ENCODE results near the gene FAIM2.

Gene FAIM2

DNA sequence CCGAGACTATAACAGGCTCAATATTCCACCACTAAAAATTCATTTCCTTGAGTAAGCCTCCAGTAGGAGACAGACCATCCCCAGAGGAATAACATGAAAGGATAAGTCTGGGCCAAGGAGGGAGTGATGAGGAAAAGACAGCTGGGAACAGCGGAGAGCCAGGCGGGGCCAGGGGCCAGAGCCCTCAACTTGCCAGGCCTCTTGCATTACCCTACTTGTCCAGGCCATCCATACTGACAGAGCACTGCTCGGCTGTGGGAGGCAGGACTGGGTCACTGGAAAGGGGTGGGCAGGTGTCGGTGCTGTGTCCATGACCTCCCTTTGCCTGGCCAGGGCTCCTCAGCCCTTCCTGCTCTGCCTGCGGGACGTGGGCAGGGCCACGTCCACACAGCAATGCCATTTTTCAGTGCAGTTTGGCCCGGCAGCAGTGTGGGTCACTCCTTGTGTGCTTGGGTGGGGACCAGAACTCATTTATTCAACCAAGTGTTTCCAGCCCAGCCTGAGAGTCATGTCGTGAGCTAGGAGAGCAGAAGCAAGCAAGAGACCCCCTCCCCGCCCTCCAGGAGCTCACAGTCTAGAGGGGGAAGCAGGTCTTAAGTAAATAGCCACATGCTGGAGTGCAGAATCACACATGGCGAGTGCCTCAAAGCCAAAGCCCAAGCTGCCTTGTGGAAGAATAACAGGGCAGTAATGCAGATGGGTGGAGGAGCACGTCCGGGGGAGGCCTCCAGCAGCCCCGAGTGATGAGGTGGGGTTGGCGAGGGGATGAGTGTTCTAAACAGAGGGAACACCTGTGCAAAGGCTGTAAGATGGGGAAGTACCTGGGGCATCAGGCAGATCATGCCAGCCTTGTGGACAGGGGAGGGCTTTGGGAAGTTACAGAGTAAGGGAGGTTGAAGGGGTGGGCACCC, 8.9 kb upstream of the FAIM2 start:
- H3K27ac ChIP-seq, result no peak overlapping the region
- TF ChIP-seq, protein P1, sequence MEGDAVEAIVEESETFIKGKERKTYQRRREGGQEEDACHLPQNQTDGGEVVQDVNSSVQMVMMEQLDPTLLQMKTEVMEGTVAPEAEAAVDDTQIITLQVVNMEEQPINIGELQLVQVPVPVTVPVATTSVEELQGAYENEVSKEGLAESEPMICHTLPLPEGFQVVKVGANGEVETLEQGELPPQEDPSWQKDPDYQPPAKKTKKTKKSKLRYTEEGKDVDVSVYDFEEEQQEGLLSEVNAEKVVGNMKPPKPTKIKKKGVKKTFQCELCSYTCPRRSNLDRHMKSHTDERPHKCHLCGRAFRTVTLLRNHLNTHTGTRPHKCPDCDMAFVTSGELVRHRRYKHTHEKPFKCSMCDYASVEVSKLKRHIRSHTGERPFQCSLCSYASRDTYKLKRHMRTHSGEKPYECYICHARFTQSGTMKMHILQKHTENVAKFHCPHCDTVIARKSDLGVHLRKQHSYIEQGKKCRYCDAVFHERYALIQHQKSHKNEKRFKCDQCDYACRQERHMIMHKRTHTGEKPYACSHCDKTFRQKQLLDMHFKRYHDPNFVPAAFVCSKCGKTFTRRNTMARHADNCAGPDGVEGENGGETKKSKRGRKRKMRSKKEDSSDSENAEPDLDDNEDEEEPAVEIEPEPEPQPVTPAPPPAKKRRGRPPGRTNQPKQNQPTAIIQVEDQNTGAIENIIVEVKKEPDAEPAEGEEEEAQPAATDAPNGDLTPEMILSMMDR (conservative IDR thresholded peaks at IDR 0.05), result no peak

- no peak overlapping the region for H3K27ac ChIP-seq
- TF ChIP-seq, protein P1 (conservative IDR thresholded peaks at IDR 0.05), result no peak
These were observed 7.5 kb upstream of the FAIM2 start for GRCh38 chr12:49911213-49911605.

DNA sequence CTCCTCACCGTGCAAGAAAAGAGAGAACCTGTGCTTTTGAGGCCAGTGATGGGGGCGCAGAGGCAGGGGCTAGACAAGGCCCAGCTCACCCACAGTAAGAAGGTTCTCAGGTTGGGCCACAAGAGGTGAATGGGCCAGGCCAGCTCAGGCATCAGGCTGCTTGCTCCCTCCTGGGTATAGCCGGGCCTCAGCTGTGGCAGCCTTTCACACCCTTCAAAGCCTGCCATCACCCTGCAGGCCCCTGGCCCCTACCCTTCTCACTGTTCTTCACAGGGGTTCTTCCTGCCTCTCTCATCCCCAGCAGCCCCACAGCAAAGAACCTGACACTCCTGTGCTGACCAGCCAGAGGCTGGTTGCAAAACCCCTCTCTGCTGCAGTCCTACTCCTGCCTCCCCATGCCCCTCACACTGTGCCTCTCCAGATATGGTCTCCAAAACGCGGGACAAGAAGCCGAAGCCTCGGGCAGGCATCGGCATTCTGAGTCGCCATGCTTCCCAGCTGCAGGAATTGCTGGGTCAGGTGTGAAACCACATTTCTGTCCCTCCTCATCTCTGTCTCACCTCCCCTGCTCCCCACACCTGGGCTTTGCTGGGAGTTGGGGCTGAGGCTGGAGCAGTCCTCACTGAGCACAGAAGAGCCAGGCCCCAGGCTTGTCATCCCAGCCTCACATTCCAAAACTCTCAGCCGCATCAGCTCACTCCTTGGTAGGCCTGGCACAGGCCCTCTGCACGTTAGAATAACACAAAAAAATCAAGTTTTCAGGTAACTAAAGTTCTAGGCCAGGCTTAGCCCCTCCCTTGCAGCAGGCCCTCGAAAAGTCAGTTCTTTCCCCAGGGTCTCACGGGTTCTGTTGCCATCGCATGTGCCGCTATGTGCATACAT, 6.9 kb upstream of the FAIM2 start:
- no peak overlapping the region for H3K27ac ChIP-seq
- TF ChIP-seq, protein P1 (conservative IDR thresholded peaks at IDR 0.05), result no peak

DNA sequence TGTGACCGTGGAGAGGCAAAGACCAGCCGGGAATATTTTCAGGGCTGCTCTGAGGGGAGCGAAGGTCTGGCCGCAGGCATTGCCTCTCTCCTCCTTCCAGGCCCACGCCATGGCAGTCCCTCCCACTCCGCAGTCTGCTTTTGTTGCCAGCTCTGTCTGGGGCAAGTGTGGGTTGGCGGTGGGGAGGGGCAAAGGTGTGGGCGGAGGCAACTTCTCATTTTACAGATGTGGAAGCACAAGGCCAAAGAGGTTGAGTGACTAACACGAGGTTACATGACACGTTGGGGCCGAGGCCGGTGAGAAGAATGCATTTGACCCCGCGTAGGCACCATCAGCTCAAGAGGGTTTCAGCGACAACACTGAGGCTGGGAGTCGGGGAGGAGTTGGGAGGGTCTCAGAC, 6.1 kb upstream of the FAIM2 start:
- H3K27ac ChIP-seq, result no peak overlapping the region
- TF ChIP-seq, protein P1 (conservative IDR thresholded peaks at IDR 0.05), result no peak

- H3K27ac ChIP-seq, result no peak overlapping the region
- TF ChIP-seq, protein P1 (conservative IDR thresholded peaks at IDR 0.05), result no peak
These were observed 5.7 kb upstream of the FAIM2 start for GRCh38 chr12:49909356-49909755.

GRCh38 chr12:49907352-49907751, 3.7 kb upstream of the FAIM2 start:
- TF ChIP-seq, protein P1 (conservative IDR thresholded peaks at IDR 0.05), result no peak
- no peak overlapping the region for H3K27ac ChIP-seq

DNA sequence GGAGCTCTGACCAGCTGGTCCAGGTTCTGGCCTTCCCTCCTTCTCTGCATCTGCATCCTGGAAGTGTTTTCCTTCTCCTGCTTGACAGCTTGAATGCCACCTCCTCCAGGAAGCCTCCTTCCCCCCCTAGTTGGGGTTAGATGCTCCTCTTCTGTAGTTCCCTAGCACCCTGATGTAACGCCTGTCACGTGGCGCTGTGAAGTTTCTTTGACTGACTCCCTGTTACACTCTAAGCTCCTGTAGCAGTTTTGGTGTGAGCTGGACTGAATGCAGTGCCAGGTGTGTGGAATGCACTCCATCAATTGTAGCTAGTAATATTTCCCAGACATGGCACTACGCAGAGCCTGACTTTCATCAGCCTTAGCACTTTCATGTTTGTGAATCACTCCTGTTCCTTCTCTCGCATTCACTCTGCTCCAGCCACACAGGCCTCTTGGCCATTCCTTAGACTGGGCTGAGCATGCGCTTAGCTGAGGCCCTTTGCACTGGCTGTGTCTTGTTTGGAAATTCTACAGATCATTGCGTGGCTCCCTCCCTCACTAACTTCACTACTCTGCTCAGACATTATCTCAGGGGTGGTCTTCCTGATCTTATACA, 2.1 kb upstream of the FAIM2 start:
- TF ChIP-seq, protein P1 (conservative IDR thresholded peaks at IDR 0.05), result no peak
- H3K27ac ChIP-seq, result no peak overlapping the region
